SU-DHL-6 (cell line): ENCODE data around the gene DNAL4.

Source experiments
- H2AFZ ChIP-seq: fragments of 200-600 bp; sonication (generic); 2 replicates; pipeline ENCODE4 v1.6.1; 2014; ENCODE audit warnings: low read depth, mild to moderate bottlenecking, moderate library complexity, mixed read lengths, antibody characterized with exemption, low read length; ENCODE audit not compliant: severe bottlenecking
- H3F3A ChIP-seq: fragments of 200-600 bp; shearing (Covaris generic); 2 replicates; pipeline ENCODE4 v1.6.0; 2016; ENCODE audit warnings: antibody characterized with exemption, mild to moderate bottlenecking; ENCODE audit not compliant: insufficient read depth
- H3K27ac ChIP-seq: fragments of 200-600 bp; sonication (generic); 2 replicates; pipeline ENCODE4 v1.5.1; 2016; ENCODE audit warnings: low read depth, mild to moderate bottlenecking, low read length, moderate library complexity, mixed read lengths
- H3K27me3 ChIP-seq: fragments of 200-600 bp; sonication (generic), shearing (Covaris generic); 2 replicates; pipeline ENCODE4 v1.6.0; 2014; ENCODE audit warnings: mild to moderate bottlenecking, low read length
- H3K36me3 ChIP-seq: fragments of 200-600 bp; sonication (generic); 2 replicates; pipeline ENCODE4 v1.6.1; 2014; ENCODE audit warnings: mild to moderate bottlenecking, low read length, mixed read lengths
- H3K4me2 ChIP-seq: fragments of 300-600, 200-600 bp; shearing (Covaris generic), sonication (generic); 2 replicates; pipeline ENCODE4 v1.6.0; 2014; ENCODE audit warnings: low read length, low read depth, mild to moderate bottlenecking; ENCODE audit not compliant: poor library complexity, severe bottlenecking
- H3K4me3 ChIP-seq: fragments of 200-600 bp; sonication (generic); 2 replicates; pipeline ENCODE4 v1.5.1; 2014; ENCODE audit warnings: antibody characterized with exemption, low read length, mild to moderate bottlenecking, mixed read lengths; ENCODE audit not compliant: insufficient read depth, poor library complexity, severe bottlenecking
- H3K79me2 ChIP-seq: fragments of 200-600 bp; sonication (generic); 2 replicates; pipeline ENCODE4 v1.6.1; 2014; ENCODE audit warnings: mild to moderate bottlenecking, low read length, moderate library complexity; ENCODE audit not compliant: insufficient read depth
- H3K9ac ChIP-seq: fragments of 200-600 bp; sonication (generic); 2 replicates; pipeline ENCODE4 v1.7.0; 2014; ENCODE audit warnings: mild to moderate bottlenecking, low read length
- H3K9me2 ChIP-seq: fragments of 200-600 bp; sonication (generic); replicated peaks from 2 replicates; pipeline ENCODE4 v1.6.1; 2014; ENCODE audit warnings: low read length; ENCODE audit not compliant: insufficient read depth
- H3K9me3 ChIP-seq: fragments of 200-600 bp; sonication (generic); 2 replicates; pipeline ENCODE4 v1.6.1; 2014; ENCODE audit warnings: low read length, mixed read lengths; ENCODE audit not compliant: insufficient read depth
- H4K20me1 ChIP-seq: fragments of 200-600 bp; sonication (generic); 2 replicates; pipeline ENCODE4 v1.6.1; 2014; ENCODE audit warnings: low read depth, mild to moderate bottlenecking, antibody characterized with exemption, low read length, moderate library complexity, mixed read lengths
- EZH2phosphoT487 ChIP-seq: fragments of 200-600 bp; sonication (generic), shearing (Covaris generic); conservative IDR thresholded peaks from 2 replicates; pipeline ENCODE4 v1.6.1; 2018; ENCODE audit warnings: mild to moderate bottlenecking, antibody characterized with exemption, low read length, moderate library complexity, mixed read lengths
- TF ChIP-seq, protein P1 (sequence below): fragments of 200-600 bp; sonication (generic); IDR thresholded peaks from one replicate; pipeline ENCODE4 v1.5.1; 2017; ENCODE audit warnings: antibody characterized with exemption, mild to moderate bottlenecking, low read length, moderate library complexity; ENCODE audit not compliant: insufficient read depth, poor library complexity, severe bottlenecking

The DNAL4 gene

DNA sequence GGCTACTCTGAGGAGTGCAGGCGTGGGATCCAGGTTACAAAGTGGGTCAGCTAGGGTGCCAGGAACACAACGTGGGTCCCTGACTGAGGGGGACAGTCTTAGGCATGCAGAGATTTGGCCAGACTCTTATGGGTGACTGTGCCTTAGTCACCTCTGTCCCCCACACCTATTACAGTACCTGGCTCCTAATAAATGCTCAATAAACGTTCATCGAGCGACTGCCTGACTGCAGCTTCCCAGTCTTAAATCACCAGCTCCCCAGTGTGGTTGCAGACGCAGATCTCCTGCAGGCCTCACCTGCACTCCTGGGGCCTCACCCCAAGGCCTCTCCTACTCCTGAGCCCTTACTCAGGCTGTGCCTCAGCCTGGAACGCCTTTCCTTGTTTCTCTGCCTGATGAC is 34.9 kb downstream of the DNAL4 start:
- Histone ChIP-seq H3K4me3 (no peak overlapping the region), H3K27me3 (no peaks in the 10 kb centered on the region), H3K9me2 (no peaks in the 10 kb centered on the region), H3K4me2 (no peak overlapping the region), H3K27ac (no peak overlapping the region), H2AFZ (no peak overlapping the region), H3K9me3 (no peaks in the 10 kb centered on the region), H3K9ac (no peak overlapping the region), H3F3A (peaks cover 7% of the 10 kb centered on the region), H3K36me3 (no peaks in the 10 kb centered on the region), H3K79me2 (peaks cover 15% of the 10 kb centered on the region; the same call in 1 of the 2 replicates), H4K20me1 (no peaks in the 10 kb centered on the region)
- TF ChIP-seq, protein P1, sequence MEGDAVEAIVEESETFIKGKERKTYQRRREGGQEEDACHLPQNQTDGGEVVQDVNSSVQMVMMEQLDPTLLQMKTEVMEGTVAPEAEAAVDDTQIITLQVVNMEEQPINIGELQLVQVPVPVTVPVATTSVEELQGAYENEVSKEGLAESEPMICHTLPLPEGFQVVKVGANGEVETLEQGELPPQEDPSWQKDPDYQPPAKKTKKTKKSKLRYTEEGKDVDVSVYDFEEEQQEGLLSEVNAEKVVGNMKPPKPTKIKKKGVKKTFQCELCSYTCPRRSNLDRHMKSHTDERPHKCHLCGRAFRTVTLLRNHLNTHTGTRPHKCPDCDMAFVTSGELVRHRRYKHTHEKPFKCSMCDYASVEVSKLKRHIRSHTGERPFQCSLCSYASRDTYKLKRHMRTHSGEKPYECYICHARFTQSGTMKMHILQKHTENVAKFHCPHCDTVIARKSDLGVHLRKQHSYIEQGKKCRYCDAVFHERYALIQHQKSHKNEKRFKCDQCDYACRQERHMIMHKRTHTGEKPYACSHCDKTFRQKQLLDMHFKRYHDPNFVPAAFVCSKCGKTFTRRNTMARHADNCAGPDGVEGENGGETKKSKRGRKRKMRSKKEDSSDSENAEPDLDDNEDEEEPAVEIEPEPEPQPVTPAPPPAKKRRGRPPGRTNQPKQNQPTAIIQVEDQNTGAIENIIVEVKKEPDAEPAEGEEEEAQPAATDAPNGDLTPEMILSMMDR = no peak

DNA sequence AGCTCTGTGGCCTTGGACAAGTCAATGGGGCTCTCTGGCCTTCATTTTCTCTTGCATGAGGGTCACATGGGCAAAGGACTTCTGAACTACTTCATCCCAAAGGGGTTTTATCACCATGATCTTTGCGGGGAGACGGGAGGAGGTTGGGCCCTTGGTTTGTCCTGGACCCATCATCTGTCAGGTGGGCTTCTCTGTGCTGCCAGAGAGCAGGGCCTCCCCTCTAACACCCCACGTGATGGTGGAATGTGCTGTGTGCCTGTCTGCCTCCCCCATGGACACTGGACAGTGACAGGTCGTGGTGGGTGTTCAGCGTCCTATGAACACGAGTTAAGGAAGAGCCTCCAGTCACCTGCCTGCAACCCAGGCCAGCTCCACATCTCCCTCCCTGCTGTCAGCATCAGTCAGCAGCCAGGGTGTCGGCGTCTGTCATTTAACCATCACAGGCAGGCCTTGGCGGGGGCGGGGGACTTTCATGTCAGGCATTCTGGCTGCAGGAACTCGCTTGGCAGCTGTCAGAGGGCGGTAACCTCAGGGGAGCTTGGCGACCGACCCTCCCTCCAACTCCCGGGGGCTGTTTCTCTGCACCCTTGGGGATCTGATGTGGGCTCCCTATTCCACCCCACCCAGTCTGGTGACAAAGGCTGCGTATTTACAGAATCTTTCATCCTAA is 35.5 kb downstream of the DNAL4 start:
- TF ChIP-seq EZH2phosphoT487 = no peak
- TF ChIP-seq, protein P1 = no peak
- H3K36me3 ChIP-seq = no peaks in the 10 kb centered on the region
- no peaks in the 10 kb centered on the region for H4K20me1 ChIP-seq
- H3K4me2 ChIP-seq = no peak overlapping the region
- no peak overlapping the region for H3K27ac ChIP-seq
- no peak overlapping the region for H3K4me3 ChIP-seq
- no peaks in the 10 kb centered on the region for H3K9me2 ChIP-seq
- no peaks in the 10 kb centered on the region for H3K9me3 ChIP-seq
- no peak overlapping the region for H3K9ac ChIP-seq
- peaks cover 13% of the 10 kb centered on the region for H3F3A ChIP-seq
- peaks cover 21% of the 10 kb centered on the region for H3K79me2 ChIP-seq
- H3K27me3 ChIP-seq = no peaks in the 10 kb centered on the region
- H2AFZ ChIP-seq = no peak overlapping the region

DNA sequence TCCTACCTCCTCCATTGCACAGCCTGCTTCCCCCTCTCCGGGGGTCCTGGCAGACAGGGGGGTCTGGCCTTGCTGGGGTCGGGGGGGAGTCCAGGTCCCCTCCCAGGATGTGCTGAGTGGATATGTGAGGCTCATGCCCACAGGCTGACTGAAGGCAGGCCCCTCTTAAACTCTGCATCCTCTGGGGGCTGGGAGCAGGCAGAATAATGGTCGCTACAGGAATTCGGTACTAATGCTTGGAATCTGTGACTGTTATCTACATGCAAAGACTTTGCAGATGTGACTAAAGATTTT is 36.5 kb downstream of the DNAL4 start:
- no peaks in the 10 kb centered on the region for H3K36me3 ChIP-seq
- TF ChIP-seq EZH2phosphoT487 = no peak
- TF ChIP-seq, protein P1 = no peak
- peaks cover 18% of the 10 kb centered on the region for H3F3A ChIP-seq
- H3K4me2 ChIP-seq = peak overlapping the region; percentile 81
- no peak overlapping the region for H3K4me3 ChIP-seq
- no peak overlapping the region for H2AFZ ChIP-seq
- H3K9me3 ChIP-seq = no peaks in the 10 kb centered on the region
- peak overlapping the region; percentile 84; the same call in 1 of the 2 replicates for H3K9ac ChIP-seq
- H3K27me3 ChIP-seq = no peaks in the 10 kb centered on the region
- H3K27ac ChIP-seq = no peak overlapping the region
- H3K9me2 ChIP-seq = no peaks in the 10 kb centered on the region
- peaks cover 28% of the 10 kb centered on the region for H3K79me2 ChIP-seq
- no peaks in the 10 kb centered on the region for H4K20me1 ChIP-seq
